OCI-LY7 (cell line): ENCODE measurements around the gene IKZF3. TPM values are rescaled to one million over a fixed set of nuclear protein-coding genes. Genes with fewer than 3 reads are reported as not detected.

Source experiments
- BruUV-seq: library from RNA; stranded (reverse); fragments of 400-500 nt; replicated peaks from 2 replicates; lab custom pipeline; 2021; lab: Mats Ljungman, UMichigan
- CTCF ChIA-PET: fragments of 300-600 bp; sonication (Branson Sonifier 250); formaldehyde crosslinking; loops from one replicate; lab custom pipeline; 2022; ENCODE audit warnings: antibody characterized with exemption; ENCODE audit not compliant: unreplicated experiment; lab: Charles Lee
- POLR2A ChIA-PET: fragments of 300-600 bp; sonication (Branson Sonifier 250); formaldehyde crosslinking; loops from one replicate; lab custom pipeline; 2022; ENCODE audit warnings: antibody characterized with exemption; lab: Charles Lee
- DNase-seq: peaks from one replicate; pipeline ENCODE4 v3.0.0-alpha.2; 2015; ENCODE audit warnings: low spot score
- H2AFZ ChIP-seq: fragments of 200-600 bp; sonication (generic), shearing (Covaris generic); 2 replicates; pipeline ENCODE4 v1.6.1; 2014; ENCODE audit warnings: mild to moderate bottlenecking, antibody characterized with exemption, low read length, moderate library complexity
- H3K27ac ChIP-seq: fragments of 200-600 bp; sonication (generic); 2 replicates; pipeline ENCODE4 v1.5.1; 2014; ENCODE audit warnings: mixed run types, low read depth, mild to moderate bottlenecking, moderate library complexity, low read length, inconsistent platforms; ENCODE audit not compliant: poor library complexity, severe bottlenecking
- H3K36me3 ChIP-seq: fragments of 200-600 bp; sonication (generic); 2 replicates; pipeline ENCODE4 v1.6.1; 2014; ENCODE audit warnings: mild to moderate bottlenecking, antibody characterized with exemption, low read length, moderate library complexity, mixed read lengths; ENCODE audit not compliant: insufficient read depth
- H3K4me1 ChIP-seq: fragments of 200-600 bp; sonication (generic); 2 replicates; pipeline ENCODE4 v1.5.1; 2014; ENCODE audit warnings: mild to moderate bottlenecking, low read length; ENCODE audit not compliant: insufficient read depth, poor library complexity, severe bottlenecking
- H3K4me2 ChIP-seq: fragments of 200-600 bp; sonication (generic); 2 replicates; pipeline ENCODE4 v1.6.1; 2014; ENCODE audit warnings: mild to moderate bottlenecking, low read length
- H3K4me3 ChIP-seq: fragments of 200-600 bp; sonication (generic); 2 replicates; pipeline ENCODE4 v1.5.1; 2014; ENCODE audit warnings: mild to moderate bottlenecking, low read depth, low read length; ENCODE audit not compliant: poor library complexity, severe bottlenecking
- H3K79me2 ChIP-seq: fragments of 200-600 bp; sonication (generic); 2 replicates; pipeline ENCODE4 v1.6.1; 2016; ENCODE audit warnings: low read depth, mild to moderate bottlenecking, low read length, moderate library complexity, mixed read lengths; ENCODE audit not compliant: insufficient read depth
- H3K9me2 ChIP-seq: fragments of 200-600 bp; sonication (generic); 2 replicates; pipeline ENCODE4 v1.6.1; 2016; ENCODE audit warnings: mild to moderate bottlenecking, low read length, mixed read lengths; ENCODE audit not compliant: insufficient read depth
- H3K9me3 ChIP-seq: fragments of 200-600 bp; sonication (generic); 2 replicates; pipeline ENCODE4 v1.6.1; 2014; ENCODE audit warnings: mild to moderate bottlenecking, mixed run types, low read length, mixed read lengths
- H4K20me1 ChIP-seq: fragments of 200-600 bp; sonication (generic); 2 replicates; pipeline ENCODE4 v1.6.1; 2014; ENCODE audit warnings: mild to moderate bottlenecking, antibody characterized with exemption, low read length, moderate library complexity, mixed read lengths; ENCODE audit not compliant: insufficient read depth
- CTCF ChIP-seq: fragments of 200-600 bp; sonication (generic); conservative IDR thresholded peaks from 2 replicates; pipeline ENCODE4 v1.5.1; 2014; ENCODE audit warnings: mild to moderate bottlenecking, antibody characterized with exemption, low read length, moderate library complexity, mixed read lengths
- EZH2phosphoT487 ChIP-seq: fragments of 200-600 bp; sonication (generic); IDR thresholded peaks from 2 replicates; pipeline ENCODE4 v1.6.1; 2018; ENCODE audit warnings: low read depth, borderline replicate concordance, mild to moderate bottlenecking, mixed run types, antibody characterized with exemption, low read length, moderate library complexity, mixed read lengths
- intact Hi-C: fragments of 100-400 bp; cut with micrococcal nuclease; formaldehyde crosslinking; loops from one replicate; pipeline ENCODE4 v1.10.0; 2022; ENCODE audit not compliant: unreplicated experiment
- microRNA-seq: library from miRNA; unstranded; fragments of <30 nt; microRNA quantifications from one replicate; pipeline ENCODE4 v1.2.0, GENCODE V29; 2022; ENCODE audit warnings: borderline replicate concordance
- small RNA-seq: library from RNA; depleted of rRNA; stranded (forward); fragments of <200 nt; gene quantifications from one replicate; pipeline ENCODE3, GENCODE V24; 2014
- total RNA-seq, 2 experiments: library from RNA; depleted of rRNA in 1 of 2; stranded (reverse); fragments of >200 nt in 1 of 2; shearing (Covaris generic) in 1 of 2; gene quantifications; 2 replicates each; pipeline ENCODE4 v1.2.3, GENCODE V29; 2014 to 2022

Gene IKZF3
- total RNA-seq, 2 experiments from 2014 or later = 54.7 to 134 TPM

GRCh38 chr17:39709998-39710964, 153.8 kb downstream of the IKZF3 start:
- Histone ChIP-seq H3K4me3 (no peak overlapping the region), H2AFZ (no peak overlapping the region), H3K9me2 (no peaks in the 10 kb centered on the region), H3K4me1 (no peaks in the 10 kb centered on the region), H3K36me3 (no peaks in the 10 kb centered on the region), H3K4me2 (no peak overlapping the region), H3K27ac (no peak overlapping the region), H3K9me3 (no peaks in the 10 kb centered on the region), H3K79me2 (no peaks in the 10 kb centered on the region), H4K20me1 (no peaks in the 10 kb centered on the region)
- TF ChIP-seq CTCF = no peak
- no peak for TF ChIP-seq EZH2phosphoT487
- intact Hi-C loops = no loop called here
- no peak for DNase-seq
- no TSS peak for BruUV-seq
- ChIA-PET POLR2A (interaction anchor here (0.9 kb wide), 2 partner anchors 10 to 15 kb away, joined by 3 to 4 read pairs; no protein-coding TSS in a partner anchor), CTCF (no interaction called here)

GRCh38 chr17:39709319-39709997, 154.7 kb downstream of the IKZF3 start:
- no TSS peak for BruUV-seq
- no peak for DNase-seq
- Histone ChIP-seq H3K9me3 (no peaks in the 10 kb centered on the region), H3K4me3 (no peak overlapping the region), H4K20me1 (no peaks in the 10 kb centered on the region), H2AFZ (no peak overlapping the region), H3K36me3 (no peaks in the 10 kb centered on the region), H3K79me2 (no peaks in the 10 kb centered on the region), H3K27ac (no peak overlapping the region), H3K4me1 (no peaks in the 10 kb centered on the region), H3K9me2 (no peaks in the 10 kb centered on the region), H3K4me2 (no peak overlapping the region)
- intact Hi-C loops = no loop called here
- ChIA-PET CTCF (no interaction called here), POLR2A (no interaction called here)
- TF ChIP-seq CTCF (no peak), EZH2phosphoT487 (no peak)

Small RNA genes lying within 50 kb of the gene (microRNA-seq; reads per million reads assigned to microRNA genes)
- gene MIR4728 = not detected

Small RNA genes lying within 50 kb of the gene (small RNA-seq; reads per million reads assigned to genes)
- not detected for gene AC090844.1
- gene MIR4728 = not detected

Other genes with a start within 250 kb of the IKZF3 start
- not detected in 2 replicates for gene PPP1R1B, start 237.4 kb downstream of the IKZF3 start, total RNA-seq (2014; rRNA removed; shearing (Covaris generic))
- gene PPP1R1B, start 237.4 kb downstream of the IKZF3 start, total RNA-seq (2022) = not detected in 2 replicates
- gene STARD3, start 227.2 kb downstream of the IKZF3 start, total RNA-seq (2014; rRNA removed; shearing (Covaris generic)) = 33.7 and 36.5 TPM in 2 replicates
- gene STARD3, start 227.2 kb downstream of the IKZF3 start, total RNA-seq (2022) = 54.2 and 62.1 TPM in 2 replicates
- gene TCAP, start 199.0 kb downstream of the IKZF3 start, total RNA-seq (2014; rRNA removed; shearing (Covaris generic)) = 1.5 and 9.4 TPM in 2 replicates
- gene TCAP, start 199.0 kb downstream of the IKZF3 start, total RNA-seq (2022) = 2.7 TPM in 2 replicates
- gene PNMT, start 195.9 kb downstream of the IKZF3 start, total RNA-seq (2014; rRNA removed; shearing (Covaris generic)) = not detected in 2 replicates
- gene PNMT, start 195.9 kb downstream of the IKZF3 start, total RNA-seq (2022) = not detected in 2 replicates
- gene PGAP3, start 176.3 kb downstream of the IKZF3 start, total RNA-seq (2014; rRNA removed; shearing (Covaris generic)) = 4.5 and 8.7 TPM in 2 replicates
- 9.2 and 12.4 TPM in 2 replicates for gene PGAP3, start 176.3 kb downstream of the IKZF3 start, total RNA-seq (2022)
- gene ERBB2, start 164.2 kb downstream of the IKZF3 start, total RNA-seq (2014; rRNA removed; shearing (Covaris generic)) = 5.8 and 6.5 TPM in 2 replicates
- gene ERBB2, start 164.2 kb downstream of the IKZF3 start, total RNA-seq (2022) = 11.4 and 14.6 TPM in 2 replicates
- 77.3 and 89.9 TPM in 2 replicates for gene MIEN1, start 133.8 kb downstream of the IKZF3 start, total RNA-seq (2014; rRNA removed; shearing (Covaris generic))
- gene MIEN1, start 133.8 kb downstream of the IKZF3 start, total RNA-seq (2022) = 55.4 and 59.4 TPM in 2 replicates
- gene GRB7, start 126.4 kb downstream of the IKZF3 start, total RNA-seq (2014; rRNA removed; shearing (Covaris generic)) = 0.25 and 0.31 TPM in 2 replicates
- gene GRB7, start 126.4 kb downstream of the IKZF3 start, total RNA-seq (2022) = not detected in 2 replicates
- gene ZPBP2, start 3.9 kb upstream of the IKZF3 start, total RNA-seq (2014; rRNA removed; shearing (Covaris generic)) = not detected in 2 replicates
- not detected in 2 replicates for gene ZPBP2, start 3.9 kb upstream of the IKZF3 start, total RNA-seq (2022)
- gene GSDMB, start 54.3 kb upstream of the IKZF3 start, total RNA-seq (2014; rRNA removed; shearing (Covaris generic)) = 24.1 and 29.4 TPM in 2 replicates
- gene GSDMB, start 54.3 kb upstream of the IKZF3 start, total RNA-seq (2022) = 39.2 and 44.6 TPM in 2 replicates
- 62.2 and 62.6 TPM in 2 replicates for gene ORMDL3, start 63.3 kb upstream of the IKZF3 start, total RNA-seq (2014; rRNA removed; shearing (Covaris generic))
- gene ORMDL3, start 63.3 kb upstream of the IKZF3 start, total RNA-seq (2022) = 61.3 and 65.9 TPM in 2 replicates
- gene LRRC3C, start 63.4 kb upstream of the IKZF3 start, total RNA-seq (2014; rRNA removed; shearing (Covaris generic)) = not detected in 2 replicates
- gene LRRC3C, start 63.4 kb upstream of the IKZF3 start, total RNA-seq (2022) = not detected in 2 replicates
- 0.15 and 0.57 TPM in 2 replicates for gene GSDMA, start 98.7 kb upstream of the IKZF3 start, total RNA-seq (2014; rRNA removed; shearing (Covaris generic))
- gene GSDMA, start 98.7 kb upstream of the IKZF3 start, total RNA-seq (2022) = 0.15 and 0.17 TPM in 2 replicates
- gene PSMD3, start 116.5 kb upstream of the IKZF3 start, total RNA-seq (2014; rRNA removed; shearing (Covaris generic)) = 149 and 150 TPM in 2 replicates
- gene PSMD3, start 116.5 kb upstream of the IKZF3 start, total RNA-seq (2022) = 140 and 150 TPM in 2 replicates
- gene CSF3, start 151.1 kb upstream of the IKZF3 start, total RNA-seq (2014; rRNA removed; shearing (Covaris generic)) = not detected in 2 replicates
- not detected in 2 replicates for gene CSF3, start 151.1 kb upstream of the IKZF3 start, total RNA-seq (2022)
- gene MED24, start 190.1 kb upstream of the IKZF3 start, total RNA-seq (2014; rRNA removed; shearing (Covaris generic)) = 36.3 and 65.9 TPM in 2 replicates
- 103 and 112 TPM in 2 replicates for gene MED24, start 190.1 kb upstream of the IKZF3 start, total RNA-seq (2022)
- gene THRA, start 198.7 kb upstream of the IKZF3 start, total RNA-seq (2014; rRNA removed; shearing (Covaris generic)) = 5.4 and 9.3 TPM in 2 replicates
- 3.9 and 5.1 TPM in 2 replicates for gene THRA, start 198.7 kb upstream of the IKZF3 start, total RNA-seq (2022)
- gene NR1D1, start 236.3 kb upstream of the IKZF3 start, total RNA-seq (2014; rRNA removed; shearing (Covaris generic)) = 1.7 and 2.3 TPM in 2 replicates
- gene NR1D1, start 236.3 kb upstream of the IKZF3 start, total RNA-seq (2022) = 7.0 and 8.7 TPM in 2 replicates